Retinal pigment epithelial cell (primary cell): ENCODE data around the gene TNNT1.
A peak's percentile ranks its signal among the peaks of the same experiment; 100 is the strongest.

Experiments used
- DNase-seq: peaks from one replicate; pipeline ENCODE4 v3.0.0-alpha.2; 2010; ENCODE audit warnings: low read depth
- H3K4me3 ChIP-seq: 2 replicates; pipeline ENCODE4 v1.5.1; 2011; ENCODE audit warnings: mild to moderate bottlenecking, low read length, control low read depth, moderate library complexity
- TF ChIP-seq, protein P1 (sequence below): conservative IDR thresholded peaks from 2 replicates; pipeline ENCODE4 v1.5.1; 2011; ENCODE audit warnings: low read depth, low read length, control low read depth, inconsistent platforms

Gene TNNT1

DNA sequence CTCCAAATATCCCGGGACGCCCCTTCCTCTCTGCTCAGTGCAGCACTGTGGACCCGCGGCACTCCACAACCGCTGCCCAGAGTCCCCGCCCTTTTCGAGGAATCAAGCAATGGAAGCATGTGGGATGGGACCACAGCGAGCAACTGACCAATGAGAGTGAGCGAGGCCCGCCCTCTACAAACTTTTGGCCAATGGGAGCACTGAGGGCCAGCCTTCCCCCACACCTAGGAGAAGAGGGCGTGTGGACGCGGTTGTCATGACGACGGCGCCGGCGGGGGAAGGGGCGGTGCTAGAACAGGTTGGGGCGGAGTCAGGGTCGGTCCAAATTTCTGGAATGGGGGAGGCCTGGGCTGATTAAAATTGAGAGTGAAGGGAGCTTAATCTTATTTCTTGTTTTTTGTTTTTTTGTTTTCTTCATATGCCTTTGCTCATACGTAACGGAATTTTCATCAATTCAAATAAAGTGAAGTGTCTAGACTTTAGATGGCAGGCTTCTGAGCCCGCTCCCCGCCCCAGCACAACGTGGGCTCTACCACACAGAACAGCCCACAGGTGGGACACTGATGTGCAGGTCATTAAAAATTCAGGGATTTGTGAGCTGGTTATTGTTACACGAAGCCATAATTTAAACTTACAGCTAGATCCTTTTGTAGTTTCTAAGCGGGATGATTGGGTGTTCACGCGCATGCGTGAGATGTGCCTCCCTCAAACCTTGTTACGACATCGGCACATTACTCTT lies 17.7 kb upstream of the TNNT1 start, which contains the start of gene DNAAF3:
TSS of gene DNAAF3 (minus strand) at position 84 of the 739 bp plus-strand sequence. CDS start 200 bp downstream, outside the sequence.
- H3K4me3 ChIP-seq = peak within 1 kb of the TSS; percentile 69
- DNase-seq = peak; percentile 95
- TF ChIP-seq, protein P1, sequence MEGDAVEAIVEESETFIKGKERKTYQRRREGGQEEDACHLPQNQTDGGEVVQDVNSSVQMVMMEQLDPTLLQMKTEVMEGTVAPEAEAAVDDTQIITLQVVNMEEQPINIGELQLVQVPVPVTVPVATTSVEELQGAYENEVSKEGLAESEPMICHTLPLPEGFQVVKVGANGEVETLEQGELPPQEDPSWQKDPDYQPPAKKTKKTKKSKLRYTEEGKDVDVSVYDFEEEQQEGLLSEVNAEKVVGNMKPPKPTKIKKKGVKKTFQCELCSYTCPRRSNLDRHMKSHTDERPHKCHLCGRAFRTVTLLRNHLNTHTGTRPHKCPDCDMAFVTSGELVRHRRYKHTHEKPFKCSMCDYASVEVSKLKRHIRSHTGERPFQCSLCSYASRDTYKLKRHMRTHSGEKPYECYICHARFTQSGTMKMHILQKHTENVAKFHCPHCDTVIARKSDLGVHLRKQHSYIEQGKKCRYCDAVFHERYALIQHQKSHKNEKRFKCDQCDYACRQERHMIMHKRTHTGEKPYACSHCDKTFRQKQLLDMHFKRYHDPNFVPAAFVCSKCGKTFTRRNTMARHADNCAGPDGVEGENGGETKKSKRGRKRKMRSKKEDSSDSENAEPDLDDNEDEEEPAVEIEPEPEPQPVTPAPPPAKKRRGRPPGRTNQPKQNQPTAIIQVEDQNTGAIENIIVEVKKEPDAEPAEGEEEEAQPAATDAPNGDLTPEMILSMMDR = no peak

- DNase-seq = no peak
- TF ChIP-seq, protein P1 = peak; percentile 84
- peak overlapping the region; percentile 69 for H3K4me3 ChIP-seq
These were observed 17.0 kb upstream of the TNNT1 start for GRCh38 chr19:55165952-55166529.

DNA sequence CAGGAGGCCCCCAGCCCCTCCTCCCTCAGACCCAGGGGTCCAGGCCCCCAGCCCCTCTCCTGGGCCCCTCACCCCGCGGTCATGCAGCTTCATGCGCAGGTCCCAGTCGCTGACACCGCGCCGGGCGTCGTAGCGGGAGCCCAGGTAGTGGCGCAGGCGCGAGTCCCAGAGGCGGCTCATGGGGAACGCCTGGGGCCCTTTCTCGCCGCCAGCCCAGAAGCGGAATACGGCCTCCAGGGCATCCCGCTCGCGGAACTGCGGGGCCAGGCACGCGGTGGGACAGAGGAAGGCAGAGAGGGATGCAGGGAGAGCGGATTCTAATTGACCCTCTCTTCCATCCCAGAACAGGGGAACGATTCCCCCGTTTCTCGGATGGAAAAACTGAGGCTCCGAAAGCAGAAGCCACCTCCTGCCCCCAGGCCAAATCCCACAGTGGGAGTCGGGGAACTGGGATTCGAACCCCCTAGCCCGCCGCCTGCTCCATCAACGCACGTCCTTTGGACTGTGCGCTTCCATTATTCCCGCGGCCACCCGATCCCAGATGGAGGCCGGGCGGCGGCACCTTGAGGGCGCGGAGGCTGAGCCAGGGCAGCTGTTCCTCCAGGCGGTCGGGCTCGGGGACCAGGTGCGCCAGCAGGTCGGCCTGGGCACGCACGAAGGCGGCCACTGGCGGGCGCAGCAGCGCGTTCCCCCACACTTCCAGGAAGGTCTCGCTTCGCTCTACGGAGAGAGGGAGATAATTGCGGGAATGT lies 12.7 kb upstream of the TNNT1 start:
- no peak for DNase-seq
- TF ChIP-seq, protein P1 = no peak
- H3K4me3 ChIP-seq = no peak overlapping the region

GRCh38 chr19:55160986-55161365 lies 12.0 kb upstream of the TNNT1 start:
- H3K4me3 ChIP-seq = no peak overlapping the region
- DNase-seq = no peak
- TF ChIP-seq, protein P1 = no peak

DNA sequence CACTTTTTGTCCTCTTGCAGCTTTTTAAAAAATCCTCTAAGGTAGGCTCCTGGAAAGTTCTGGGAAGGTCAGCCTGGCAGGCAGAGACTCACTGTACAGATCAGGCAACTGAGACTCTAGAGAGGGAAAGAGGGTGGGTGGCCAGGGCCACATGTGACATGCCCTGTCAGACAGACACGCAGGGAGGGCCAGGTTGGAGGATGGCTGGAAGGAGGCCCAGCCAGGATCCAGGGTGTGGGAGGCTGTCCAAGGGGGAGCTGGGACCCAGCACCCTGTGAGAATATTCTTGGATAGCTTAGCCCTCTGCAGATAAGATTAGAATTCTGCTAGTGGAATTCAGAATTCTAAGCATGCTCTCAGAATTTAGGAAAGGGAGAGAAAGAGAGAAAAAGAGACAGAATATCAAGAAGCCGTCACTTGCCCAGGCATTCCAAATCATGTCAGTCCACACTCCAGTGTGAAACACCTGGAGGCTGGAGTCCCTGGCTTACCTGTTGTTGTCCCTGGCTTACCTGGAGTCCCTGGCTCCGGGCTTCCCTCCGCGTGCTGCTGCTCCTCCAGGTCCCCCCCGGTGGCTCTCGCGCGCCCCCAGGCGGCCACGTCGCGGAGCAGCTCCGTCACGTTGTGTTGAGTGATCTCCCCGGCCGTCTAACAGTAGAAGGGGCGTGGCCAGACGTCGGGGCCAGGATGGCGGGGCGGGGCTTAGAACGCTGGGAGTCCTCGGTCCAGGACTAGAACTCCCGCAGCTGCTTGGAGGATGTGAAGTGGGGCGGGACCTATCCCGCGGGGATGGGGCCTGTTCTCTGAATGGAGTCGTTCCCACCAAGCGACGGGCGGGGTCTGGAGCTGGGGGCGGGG lies 11.4 kb upstream of the TNNT1 start:
- DNase-seq = no peak
- no peak overlapping the region for H3K4me3 ChIP-seq
- TF ChIP-seq, protein P1 = peak; percentile 96

GRCh38 chr19:55158848-55159749 lies 10.1 kb upstream of the TNNT1 start:
- no peak overlapping the region for H3K4me3 ChIP-seq
- no peak for DNase-seq
- TF ChIP-seq, protein P1 = no peak
